ENCODE measurements around the gene NEUROD2.

Gene NEUROD2

GRCh38 chr17:39607851-39608130, at the start of gene NEUROD2:
Gene NEUROD2 (minus strand): TSS chr17:39607920. CDS start chr17:39606599, 1,321 bp downstream.
- no peak for DNase-seq

GRCh38 chr17:39655105-39655504, 47.4 kb upstream of the NEUROD2 start:
- DNase-seq: no peak

- DNase-seq: peak; percentile 84
These were observed 46.1 kb upstream of the NEUROD2 start for GRCh38 chr17:39653662-39654331.

- DNase-seq: no peak
These were observed 45.6 kb upstream of the NEUROD2 start for GRCh38 chr17:39653316-39653661.

GRCh38 chr17:39652587-39653315, 45.0 kb upstream of the NEUROD2 start:
- no peak for DNase-seq

- no peak for DNase-seq
These were observed 44.3 kb upstream of the NEUROD2 start for GRCh38 chr17:39651923-39652586.

- no peak for DNase-seq
These were observed 42.4 kb upstream of the NEUROD2 start for GRCh38 chr17:39650121-39650579.

- DNase-seq: no peak
These were observed 41.1 kb upstream of the NEUROD2 start for GRCh38 chr17:39648616-39649366.

GRCh38 chr17:39647256-39647655, 39.5 kb upstream of the NEUROD2 start:
- no peak for DNase-seq

GRCh38 chr17:39643271-39643670, 35.6 kb upstream of the NEUROD2 start:
- peak; percentile 79 for DNase-seq

- no peak for DNase-seq
These were observed 34.8 kb upstream of the NEUROD2 start for GRCh38 chr17:39642291-39643074.

- no peak for DNase-seq
These were observed 34.2 kb upstream of the NEUROD2 start for GRCh38 chr17:39641883-39642282.

GRCh38 chr17:39641097-39641496, 33.4 kb upstream of the NEUROD2 start:
- no peak for DNase-seq

- DNase-seq: no peak
These were observed 32.9 kb upstream of the NEUROD2 start for GRCh38 chr17:39640591-39641031.

- no peak for DNase-seq
These were observed 32.1 kb upstream of the NEUROD2 start for GRCh38 chr17:39639566-39640458.

- no peak for DNase-seq
These were observed 31.3 kb upstream of the NEUROD2 start for GRCh38 chr17:39639043-39639442.

- no peak for DNase-seq
These were observed 30.6 kb upstream of the NEUROD2 start for GRCh38 chr17:39638317-39638716.

- DNase-seq: peak; percentile 97
These were observed 29.4 kb upstream of the NEUROD2 start, which contains the start of gene STARD3 for GRCh38 chr17:39636927-39637736. Gene STARD3 (plus strand): TSS chr17:39637144. CDS start chr17:39653532, 16,388 bp downstream.

GRCh38 chr17:39636587-39636926, 28.8 kb upstream of the NEUROD2 start:
- DNase-seq: no peak

- no peak for DNase-seq
These were observed 28.0 kb upstream of the NEUROD2 start for GRCh38 chr17:39635614-39636176.

Data from islet precursor cell (in vitro differentiated cells).